ENCODE data around the gene HGD.
"Not testable (repeated sequence)": the region's sequence is repeated elsewhere in the genome, so short reads cannot be mapped to it uniquely, and the experiment has no call there.

Gene HGD

GRCh38 chr3:120680193-120680894 lies 1.7 kb downstream of the HGD start:
- H3K9ac ChIP-seq, result no peak overlapping the region
- no peak overlapping the region for H3K4me3 ChIP-seq
- peaks cover 20% of the 10 kb centered on the region for H3K9me3 ChIP-seq

GRCh38 chr3:120678984-120679383 lies 3.1 kb downstream of the HGD start:
- Histone ChIP-seq H3K27ac (no peak overlapping the region), H3K36me3 (no peaks in the 10 kb centered on the region), H3K4me3 (no peak overlapping the region), H4K20me1 (no peaks in the 10 kb centered on the region), H3K9me3 (peaks cover 20% of the 10 kb centered on the region), H3K27me3 (no peaks in the 10 kb centered on the region), H3K4me2 (no peak overlapping the region), H3K9ac (no peak overlapping the region), H3K4me1 (peaks cover 8% of the 10 kb centered on the region; the same call in 1 of the 2 replicates)
- TF ChIP-seq Cebpa-rat (IDR thresholded peaks at IDR 0.05), result no peak

More at GRCh38 chr3:120680193-120680894, 1.7 kb downstream of the HGD start:
- H4K20me1 ChIP-seq, result no peaks in the 10 kb centered on the region
- no peak overlapping the region for H3K4me2 ChIP-seq
- no peaks in the 10 kb centered on the region for H3K27me3 ChIP-seq
- H3K36me3 ChIP-seq, result no peaks in the 10 kb centered on the region
- H3K4me1 ChIP-seq, result peaks cover 8% of the 10 kb centered on the region; the same call in 1 of the 2 replicates
- no peak overlapping the region for H3K27ac ChIP-seq
- no peak for TF ChIP-seq Cebpa-rat (IDR thresholded peaks at IDR 0.05)

GRCh38 chr3:120678331-120678947 lies 3.6 kb downstream of the HGD start:
- H3K4me2 ChIP-seq, result no peak overlapping the region
- no peaks in the 10 kb centered on the region for H3K27me3 ChIP-seq
- no peaks in the 10 kb centered on the region for H3K36me3 ChIP-seq
- H3K4me3 ChIP-seq, result no peak overlapping the region
- peaks cover 20% of the 10 kb centered on the region for H3K9me3 ChIP-seq
- H3K27ac ChIP-seq, result no peak overlapping the region
- H3K9ac ChIP-seq, result no peak overlapping the region
- TF ChIP-seq Cebpa-rat (IDR thresholded peaks at IDR 0.05), result no peak
- peaks cover 8% of the 10 kb centered on the region; the same call in 1 of the 2 replicates for H3K4me1 ChIP-seq
- H4K20me1 ChIP-seq, result no peaks in the 10 kb centered on the region

DNA sequence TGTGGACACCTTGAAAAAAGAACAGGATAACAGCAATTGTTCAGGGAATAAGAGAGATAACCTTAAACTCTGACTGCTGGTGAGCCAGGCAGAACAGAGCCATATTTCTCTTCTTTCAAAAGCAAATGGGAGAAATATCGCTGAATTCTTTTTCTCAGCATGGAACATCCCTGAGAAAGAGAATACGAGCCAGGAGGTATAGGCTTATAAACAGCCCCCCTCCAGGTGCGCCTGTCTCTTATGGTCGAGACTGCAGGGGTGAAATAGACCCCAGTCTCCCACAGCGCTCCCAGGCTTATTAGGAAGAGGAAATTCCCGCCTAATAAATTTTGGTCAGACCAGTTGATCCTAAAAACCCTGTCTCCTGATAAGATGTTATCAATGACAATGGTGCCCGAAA lies 4.8 kb downstream of the HGD start:
- H4K20me1 ChIP-seq, H3K27me3 ChIP-seq, H3K9ac ChIP-seq, H3K4me3 ChIP-seq, H3K36me3 ChIP-seq, H3K4me1 ChIP-seq, H3K27ac ChIP-seq, H3K4me2 ChIP-seq: not testable (repeated sequence)
- H3K9me3 ChIP-seq, result peaks cover 20% of the 10 kb centered on the region

GRCh38 chr3:120673116-120673515 lies 8.9 kb downstream of the HGD start:
- no peaks in the 10 kb centered on the region for H3K36me3 ChIP-seq
- H3K9ac ChIP-seq, result no peak overlapping the region
- H3K4me2 ChIP-seq, result no peak overlapping the region
- H3K4me1 ChIP-seq, result no peaks in the 10 kb centered on the region
- H3K27ac ChIP-seq, result no peak overlapping the region
- H3K27me3 ChIP-seq, result no peaks in the 10 kb centered on the region
- H3K9me3 ChIP-seq, result peaks cover 17% of the 10 kb centered on the region
- H4K20me1 ChIP-seq, result no peaks in the 10 kb centered on the region
- TF ChIP-seq Cebpa-rat (IDR thresholded peaks at IDR 0.05), result no peak
- H3K4me3 ChIP-seq, result no peak overlapping the region

DNA sequence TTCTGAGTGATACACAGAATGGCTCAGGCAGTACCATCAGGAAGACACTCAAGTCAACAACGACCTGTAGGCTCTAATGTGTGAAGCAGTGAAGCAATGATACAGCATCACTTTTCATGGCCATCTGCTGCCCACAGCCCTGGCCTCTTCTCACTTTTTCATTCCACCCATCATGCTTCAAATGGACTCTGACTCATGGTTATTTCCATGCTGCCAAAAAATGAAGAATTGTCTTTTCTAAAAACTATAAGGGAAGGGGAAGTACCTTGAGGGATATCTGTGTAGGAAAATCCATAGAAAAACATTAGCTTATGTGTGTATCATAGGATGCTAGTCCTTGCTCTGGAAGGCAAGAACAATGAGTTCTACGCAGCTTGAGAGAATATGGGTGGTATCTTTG lies 11.5 kb downstream of the HGD start:
- H3K27me3 ChIP-seq, result no peaks in the 10 kb centered on the region
- no peaks in the 10 kb centered on the region for H4K20me1 ChIP-seq
- no peak overlapping the region for H3K4me3 ChIP-seq
- H3K9me3 ChIP-seq, result no peaks in the 10 kb centered on the region
- no peaks in the 10 kb centered on the region for H3K4me1 ChIP-seq
- no peaks in the 10 kb centered on the region for H3K36me3 ChIP-seq
- H3K27ac ChIP-seq, result no peak overlapping the region
- no peak for TF ChIP-seq Cebpa-rat (IDR thresholded peaks at IDR 0.05)
- H3K4me2 ChIP-seq, result no peak overlapping the region
- H3K9ac ChIP-seq, result no peak overlapping the region

- Histone ChIP-seq H3K9me3 (no peaks in the 10 kb centered on the region), H3K4me1 (no peaks in the 10 kb centered on the region), H3K9ac (no peak overlapping the region), H3K4me3 (no peak overlapping the region), H3K27ac (no peak overlapping the region), H4K20me1 (no peaks in the 10 kb centered on the region), H3K36me3 (no peaks in the 10 kb centered on the region), H3K27me3 (no peaks in the 10 kb centered on the region), H3K4me2 (no peak overlapping the region)
- no peak for TF ChIP-seq Cebpa-rat (IDR thresholded peaks at IDR 0.05)
Measured at GRCh38 chr3:120664926-120665325, 17.1 kb downstream of the HGD start.

DNA sequence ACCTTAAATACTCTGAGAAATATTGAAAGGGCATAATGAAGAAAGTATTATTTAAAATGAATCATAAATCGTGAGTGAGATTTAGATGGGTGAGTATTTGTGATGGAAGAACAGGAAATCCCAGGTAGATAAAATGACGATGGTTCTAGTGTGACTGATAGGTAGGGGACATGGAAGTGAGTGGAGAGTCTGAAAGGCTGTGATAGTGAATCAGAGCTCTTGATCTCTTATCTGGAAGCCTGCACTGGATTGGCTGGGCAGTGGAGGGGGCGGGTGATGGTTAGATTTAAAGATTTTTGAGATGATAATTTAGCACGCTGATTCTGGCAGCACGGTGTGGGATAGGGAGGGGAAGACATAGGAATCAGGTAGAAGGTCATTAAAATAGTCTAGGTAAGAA lies 20.1 kb downstream of the HGD start:
- Histone ChIP-seq H4K20me1 (no peaks in the 10 kb centered on the region), H3K4me3 (no peak overlapping the region), H3K9ac (no peak overlapping the region), H3K9me3 (peaks cover 6% of the 10 kb centered on the region), H3K27ac (no peak overlapping the region), H3K4me2 (no peak overlapping the region), H3K27me3 (no peaks in the 10 kb centered on the region), H3K4me1 (no peaks in the 10 kb centered on the region), H3K36me3 (no peaks in the 10 kb centered on the region)
- no peak for TF ChIP-seq Cebpa-rat (IDR thresholded peaks at IDR 0.05)

DNA sequence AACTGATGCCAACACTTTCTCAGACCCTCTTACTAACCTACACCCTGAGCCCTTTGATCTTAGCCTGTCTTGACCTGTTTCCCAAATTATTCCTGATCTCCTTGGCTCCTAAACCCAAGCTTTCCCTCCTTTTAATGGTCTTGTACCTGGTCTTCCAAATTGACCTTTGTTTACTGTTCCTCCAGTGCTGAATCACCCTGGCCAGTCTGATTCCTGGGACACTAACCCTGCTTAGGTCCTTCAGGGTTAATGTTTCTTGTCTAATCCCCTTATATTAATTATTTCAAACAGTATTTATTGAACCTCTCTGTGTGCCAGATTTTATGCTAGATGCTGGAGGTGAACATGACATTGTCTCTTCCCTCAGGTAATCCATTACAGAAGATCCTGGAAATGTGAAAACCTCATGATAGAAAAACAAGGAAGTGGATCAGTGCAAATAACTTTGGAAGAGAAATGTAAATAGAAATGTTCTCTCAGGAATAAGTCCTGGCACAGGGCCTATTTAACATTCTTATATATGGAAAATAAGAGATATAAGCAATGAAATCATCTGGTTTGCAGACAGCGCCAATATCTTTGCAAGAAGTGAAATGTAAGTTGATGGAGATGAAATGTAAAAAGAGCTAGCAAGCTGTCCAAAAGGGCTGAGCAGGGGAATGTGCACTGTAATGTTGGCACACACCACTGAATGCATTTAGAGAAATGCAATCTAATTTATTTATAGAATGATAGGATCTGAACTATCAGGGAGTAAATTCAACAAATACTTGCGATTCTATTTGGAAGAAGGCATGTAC lies 20.7 kb downstream of the HGD start:
- TF ChIP-seq Cebpa-rat (IDR thresholded peaks at IDR 0.05), result no peak
- H3K27ac ChIP-seq, result no peak overlapping the region

GRCh38 chr3:120659834-120660233 lies 22.2 kb downstream of the HGD start:
- H3K36me3 ChIP-seq, result no peaks in the 10 kb centered on the region
- H3K4me3 ChIP-seq, result no peak overlapping the region
- TF ChIP-seq Cebpa-rat (IDR thresholded peaks at IDR 0.05), result no peak
- no peak overlapping the region for H3K9ac ChIP-seq
- H4K20me1 ChIP-seq, result no peaks in the 10 kb centered on the region
- no peak overlapping the region for H3K4me2 ChIP-seq
- H3K4me1 ChIP-seq, result no peaks in the 10 kb centered on the region
- peaks cover 6% of the 10 kb centered on the region for H3K9me3 ChIP-seq
- H3K27me3 ChIP-seq, result no peaks in the 10 kb centered on the region
- H3K27ac ChIP-seq, result no peak overlapping the region

More for the DNA sequence above, 20.7 kb downstream of the HGD start:
- H3K9ac ChIP-seq, result no peak overlapping the region
- no peak overlapping the region for H3K4me2 ChIP-seq
- no peak overlapping the region for H3K4me3 ChIP-seq
- H3K36me3 ChIP-seq, result no peaks in the 10 kb centered on the region
- peaks cover 6% of the 10 kb centered on the region for H3K9me3 ChIP-seq
- H3K27me3 ChIP-seq, result no peaks in the 10 kb centered on the region
- H3K4me1 ChIP-seq, result no peaks in the 10 kb centered on the region
- no peaks in the 10 kb centered on the region for H4K20me1 ChIP-seq

Data from BLaER1 (cell line).